ENCODE results near the gene CORO1C.
"Not testable (repeated sequence)": the region's sequence is repeated elsewhere in the genome, so short reads cannot be mapped to it uniquely, and the experiment has no call there.

CORO1C gene

DNA sequence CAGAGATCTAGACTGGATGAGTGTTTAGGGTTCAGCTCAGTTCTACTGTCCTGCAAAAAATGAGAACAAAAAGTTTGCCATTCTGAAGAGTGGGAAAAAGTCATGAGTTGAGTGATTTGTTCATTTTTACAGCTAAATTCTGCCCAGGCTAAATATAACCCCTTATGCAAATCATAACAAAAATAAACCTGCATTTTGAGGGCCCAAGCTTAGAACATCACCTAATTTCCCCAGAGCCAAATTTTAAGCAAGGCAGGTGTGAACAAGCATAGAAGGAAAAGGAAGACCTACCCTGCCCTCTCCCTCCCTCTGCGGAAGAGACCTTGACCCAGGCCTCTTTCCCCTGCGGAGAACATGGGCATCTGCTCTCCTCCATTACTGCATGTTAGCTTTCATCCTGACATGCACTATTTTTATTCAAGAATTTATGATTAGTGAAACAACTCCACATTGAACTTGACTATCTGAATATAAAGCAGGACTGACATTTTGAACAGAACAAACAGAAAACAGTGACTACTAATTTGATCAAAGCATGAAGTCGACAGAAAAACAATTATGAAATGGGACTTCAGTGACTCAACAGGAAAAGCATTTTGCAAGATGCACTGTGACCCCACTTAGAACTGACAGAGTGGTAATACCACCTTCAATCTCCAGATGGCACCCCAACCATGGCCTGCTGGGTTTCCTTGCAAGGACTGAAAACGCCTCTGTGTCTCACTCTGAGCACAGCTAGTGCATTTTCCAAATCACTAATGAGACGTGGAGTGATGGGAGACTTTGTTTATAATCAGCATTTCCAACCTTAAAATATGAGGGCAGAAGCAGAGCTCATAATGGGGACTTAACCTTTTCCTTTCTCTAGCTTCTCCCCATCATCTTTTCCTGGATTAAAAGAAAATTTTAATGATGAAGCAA lies 66.7 kb downstream of the CORO1C start:
- Histone ChIP-seq H3K4me3 (ENCODE audit: low read length) (no peak overlapping the region), H3K27me3 (ENCODE audit: control insufficient read depth, insufficient read depth, low read length) (no peaks in the 10 kb centered on the region), H3K36me3 (ENCODE audit: control insufficient read depth, low read depth, low read length) (no peaks in the 10 kb centered on the region), H3K27ac (ENCODE audit: low read length) (no peak overlapping the region), H3K4me1 (ENCODE audit: control insufficient read depth, low read depth, low read length) (peaks cover 8% of the 10 kb centered on the region), H3K9ac (ENCODE audit: low read length) (no peak overlapping the region), H3K9me3 (ENCODE audit: control insufficient read depth, low read depth, low read length) (no peaks in the 10 kb centered on the region)

- H3K9ac ChIP-seq (ENCODE audit: low read length) = no peak overlapping the region
- H3K4me1 ChIP-seq (ENCODE audit: control insufficient read depth, low read depth, low read length) = peaks cover 8% of the 10 kb centered on the region
- H3K9me3 ChIP-seq (ENCODE audit: control insufficient read depth, low read depth, low read length) = no peaks in the 10 kb centered on the region
- peaks cover 5% of the 10 kb centered on the region for H3K36me3 ChIP-seq (ENCODE audit: control insufficient read depth, low read depth, low read length)
- no peak overlapping the region for H3K27ac ChIP-seq (ENCODE audit: low read length)
- H3K27me3 ChIP-seq (ENCODE audit: control insufficient read depth, insufficient read depth, low read length) = no peaks in the 10 kb centered on the region
- H3K4me3 ChIP-seq (ENCODE audit: low read length) = no peak overlapping the region
These were observed 67.8 kb downstream of the CORO1C start for GRCh38 chr12:108663324-108664015.

GRCh38 chr12:108658115-108658514 lies 73.2 kb downstream of the CORO1C start:
- H3K9me3 ChIP-seq (ENCODE audit: control insufficient read depth, low read depth, low read length); H3K4me1 ChIP-seq (ENCODE audit: control insufficient read depth, low read depth, low read length); H3K27ac ChIP-seq (ENCODE audit: low read length); H3K4me3 ChIP-seq (ENCODE audit: low read length); H3K9ac ChIP-seq (ENCODE audit: low read length); H3K27me3 ChIP-seq (ENCODE audit: control insufficient read depth, insufficient read depth, low read length): not testable (repeated sequence)
- peaks cover 23% of the 10 kb centered on the region for H3K36me3 ChIP-seq (ENCODE audit: control insufficient read depth, low read depth, low read length)

DNA sequence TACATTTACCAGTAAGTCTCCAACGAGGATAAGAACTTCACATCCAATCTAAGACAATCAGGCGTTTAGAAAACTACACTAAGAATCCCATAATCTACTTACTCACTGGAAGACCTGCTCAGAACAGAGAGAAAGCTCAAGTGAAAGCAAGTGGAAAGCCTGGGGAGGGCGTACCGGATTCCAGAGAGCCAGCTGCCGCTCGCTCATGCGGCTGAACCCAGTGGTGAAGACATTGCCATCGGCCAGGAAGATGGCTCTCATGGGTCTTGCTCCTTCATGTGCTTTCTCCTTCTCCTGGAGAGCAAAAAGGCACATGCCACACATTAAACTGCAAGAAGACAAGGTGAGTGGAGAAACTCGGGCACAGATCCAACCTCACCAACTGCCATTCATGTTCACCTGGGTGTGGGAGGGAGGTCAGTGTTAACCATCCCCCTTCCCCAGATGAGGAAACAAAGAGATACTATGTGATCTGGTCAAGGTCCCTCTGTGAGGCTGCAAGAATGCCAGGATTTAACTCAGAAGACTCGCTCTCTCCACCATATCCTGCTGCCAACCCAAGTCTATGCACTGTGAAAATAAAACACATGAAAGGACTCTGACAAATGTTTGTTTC lies 74.1 kb downstream of the CORO1C start:
- H3K36me3 ChIP-seq (ENCODE audit: control insufficient read depth, low read depth, low read length) = peaks cover 23% of the 10 kb centered on the region
- no peaks in the 10 kb centered on the region for H3K27me3 ChIP-seq (ENCODE audit: control insufficient read depth, insufficient read depth, low read length)
- H3K9me3 ChIP-seq (ENCODE audit: control insufficient read depth, low read depth, low read length) = no peaks in the 10 kb centered on the region
- no peak overlapping the region for H3K9ac ChIP-seq (ENCODE audit: low read length)
- H3K27ac ChIP-seq (ENCODE audit: low read length) = no peak overlapping the region
- peaks cover 13% of the 10 kb centered on the region for H3K4me1 ChIP-seq (ENCODE audit: control insufficient read depth, low read depth, low read length)
- H3K4me3 ChIP-seq (ENCODE audit: low read length) = no peak overlapping the region

DNA sequence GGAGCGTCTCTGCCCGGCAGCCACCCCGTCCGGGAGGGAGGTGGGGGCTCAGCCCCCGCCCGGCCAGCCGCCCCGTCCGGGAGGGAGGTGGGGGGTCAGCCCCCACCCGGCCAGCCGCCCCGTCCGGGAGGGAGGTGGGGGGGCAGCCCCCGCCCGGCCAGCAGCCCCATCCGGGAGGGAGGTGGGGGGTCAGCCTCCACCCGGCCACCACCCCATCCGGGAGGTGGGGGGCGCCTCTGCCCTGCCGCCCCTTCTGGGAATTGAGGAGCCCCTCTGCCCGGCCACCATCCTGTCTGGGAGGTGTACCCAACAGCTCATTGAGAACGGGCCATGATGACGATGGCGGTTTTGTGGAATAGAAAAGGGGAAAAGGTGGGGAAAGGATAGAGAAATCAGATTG lies 75.1 kb downstream of the CORO1C start:
- H3K27ac ChIP-seq (ENCODE audit: low read length); H3K27me3 ChIP-seq (ENCODE audit: control insufficient read depth, insufficient read depth, low read length); H3K4me3 ChIP-seq (ENCODE audit: low read length); H3K9ac ChIP-seq (ENCODE audit: low read length); H3K9me3 ChIP-seq (ENCODE audit: control insufficient read depth, low read depth, low read length): not testable (repeated sequence)
- H3K36me3 ChIP-seq (ENCODE audit: control insufficient read depth, low read depth, low read length) = peaks cover 30% of the 10 kb centered on the region
- peaks cover 13% of the 10 kb centered on the region for H3K4me1 ChIP-seq (ENCODE audit: control insufficient read depth, low read depth, low read length)

DNA sequence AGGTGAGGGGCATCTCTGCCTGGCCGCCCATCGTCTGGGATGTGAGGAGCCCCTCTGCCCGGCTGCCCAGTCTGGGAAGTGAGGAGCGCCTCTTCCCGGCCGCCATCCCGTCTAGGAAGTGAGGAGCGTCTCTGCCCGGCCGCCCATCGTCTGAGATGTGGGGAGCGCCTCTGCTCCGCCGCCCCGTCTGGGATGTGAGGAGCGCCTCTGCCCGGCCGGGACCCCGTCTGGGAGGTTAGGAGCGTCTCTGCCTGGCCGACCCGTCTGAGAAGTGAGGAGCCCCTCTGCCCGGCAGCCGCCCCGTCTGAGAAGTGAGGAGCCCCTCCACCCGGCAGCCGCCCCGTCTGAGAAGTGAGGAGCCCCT lies 75.5 kb downstream of the CORO1C start:
- Histone ChIP-seq H3K4me1 (ENCODE audit: control insufficient read depth, low read depth, low read length) (peaks cover 13% of the 10 kb centered on the region), H3K36me3 (ENCODE audit: control insufficient read depth, low read depth, low read length) (peaks cover 35% of the 10 kb centered on the region)
- not testable (repeated sequence) for H3K4me3 ChIP-seq (ENCODE audit: low read length); H3K9ac ChIP-seq (ENCODE audit: low read length); H3K9me3 ChIP-seq (ENCODE audit: control insufficient read depth, low read depth, low read length); H3K27me3 ChIP-seq (ENCODE audit: control insufficient read depth, insufficient read depth, low read length); H3K27ac ChIP-seq (ENCODE audit: low read length)

DNA sequence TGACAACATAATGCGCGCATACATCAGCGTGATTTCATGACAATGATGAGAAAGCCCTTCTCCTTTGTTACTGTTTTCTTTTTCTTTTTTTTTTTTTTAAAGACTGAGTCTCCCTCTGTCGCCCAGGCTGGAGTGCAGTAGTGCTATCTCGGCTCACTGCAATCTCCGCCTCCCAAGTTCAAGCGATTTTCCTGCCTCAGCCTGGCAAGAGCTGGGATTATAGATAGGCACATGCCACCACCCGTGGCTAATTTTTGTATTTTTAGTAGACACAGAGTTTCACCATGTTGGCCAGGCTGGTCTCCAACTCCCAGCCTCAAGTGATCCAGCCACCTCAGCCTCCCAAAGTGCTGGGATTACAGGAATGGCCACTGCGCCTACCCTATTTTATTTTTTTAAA lies 76.7 kb downstream of the CORO1C start:
- Histone ChIP-seq H3K36me3 (ENCODE audit: control insufficient read depth, low read depth, low read length) (peaks cover 43% of the 10 kb centered on the region), H3K4me1 (ENCODE audit: control insufficient read depth, low read depth, low read length) (peaks cover 13% of the 10 kb centered on the region)
- not testable (repeated sequence) for H3K27ac ChIP-seq (ENCODE audit: low read length); H3K9ac ChIP-seq (ENCODE audit: low read length); H3K27me3 ChIP-seq (ENCODE audit: control insufficient read depth, insufficient read depth, low read length); H3K4me3 ChIP-seq (ENCODE audit: low read length); H3K9me3 ChIP-seq (ENCODE audit: control insufficient read depth, low read depth, low read length)

GRCh38 chr12:108653922-108654321 lies 77.4 kb downstream of the CORO1C start:
- Histone ChIP-seq H3K36me3 (ENCODE audit: control insufficient read depth, low read depth, low read length) (peaks cover 49% of the 10 kb centered on the region), H3K27ac (ENCODE audit: low read length) (no peak overlapping the region), H3K9me3 (ENCODE audit: control insufficient read depth, low read depth, low read length) (no peaks in the 10 kb centered on the region), H3K9ac (ENCODE audit: low read length) (no peak overlapping the region), H3K4me3 (ENCODE audit: low read length) (no peak overlapping the region), H3K4me1 (ENCODE audit: control insufficient read depth, low read depth, low read length) (peaks cover 13% of the 10 kb centered on the region), H3K27me3 (ENCODE audit: control insufficient read depth, insufficient read depth, low read length) (no peaks in the 10 kb centered on the region)

DNA sequence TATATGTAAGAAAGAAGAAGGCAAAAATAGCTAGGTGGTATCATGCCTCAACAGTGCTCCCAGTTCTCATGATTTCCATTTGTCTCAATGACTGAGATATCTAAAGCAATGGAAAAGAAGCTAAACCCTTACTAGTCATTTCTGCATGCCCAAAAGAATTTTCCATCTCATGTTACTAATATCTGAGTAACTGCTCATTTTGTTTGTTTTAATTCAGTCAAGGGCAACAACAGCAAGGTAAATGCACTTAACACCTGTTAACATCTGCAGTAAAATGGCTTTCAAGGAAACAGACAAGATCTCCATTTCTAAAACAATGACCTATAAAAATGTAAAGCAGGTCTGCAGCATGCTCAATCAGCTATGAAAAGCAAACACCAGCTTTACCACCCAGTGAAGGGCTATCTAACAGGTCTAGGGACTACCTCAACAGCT lies 78.2 kb downstream of the CORO1C start:
- H3K9ac ChIP-seq (ENCODE audit: low read length) = no peak overlapping the region
- H3K4me1 ChIP-seq (ENCODE audit: control insufficient read depth, low read depth, low read length) = peaks cover 13% of the 10 kb centered on the region
- peaks cover 50% of the 10 kb centered on the region for H3K36me3 ChIP-seq (ENCODE audit: control insufficient read depth, low read depth, low read length)
- H3K27ac ChIP-seq (ENCODE audit: low read length) = no peak overlapping the region
- H3K4me3 ChIP-seq (ENCODE audit: low read length) = no peak overlapping the region
- H3K9me3 ChIP-seq (ENCODE audit: control insufficient read depth, low read depth, low read length) = no peaks in the 10 kb centered on the region
- no peaks in the 10 kb centered on the region for H3K27me3 ChIP-seq (ENCODE audit: control insufficient read depth, insufficient read depth, low read length)

GRCh38 chr12:108650083-108650482 lies 81.2 kb downstream of the CORO1C start:
- Histone ChIP-seq H3K36me3 (ENCODE audit: control insufficient read depth, low read depth, low read length) (peaks cover 50% of the 10 kb centered on the region), H3K4me1 (ENCODE audit: control insufficient read depth, low read depth, low read length) (peaks cover 13% of the 10 kb centered on the region), H3K27me3 (ENCODE audit: control insufficient read depth, insufficient read depth, low read length) (no peaks in the 10 kb centered on the region), H3K4me3 (ENCODE audit: low read length) (no peak overlapping the region), H3K9ac (ENCODE audit: low read length) (no peak overlapping the region), H3K27ac (ENCODE audit: low read length) (no peak overlapping the region), H3K9me3 (ENCODE audit: control insufficient read depth, low read depth, low read length) (no peaks in the 10 kb centered on the region)

- Histone ChIP-seq H3K9me3 (ENCODE audit: control insufficient read depth, low read depth, low read length) (no peaks in the 10 kb centered on the region), H3K9ac (ENCODE audit: low read length) (no peak overlapping the region), H3K4me3 (ENCODE audit: low read length) (no peak overlapping the region), H3K27me3 (ENCODE audit: control insufficient read depth, insufficient read depth, low read length) (no peaks in the 10 kb centered on the region), H3K27ac (ENCODE audit: low read length) (no peak overlapping the region), H3K36me3 (ENCODE audit: control insufficient read depth, low read depth, low read length) (peaks cover 54% of the 10 kb centered on the region), H3K4me1 (ENCODE audit: control insufficient read depth, low read depth, low read length) (peaks cover 13% of the 10 kb centered on the region)
These were observed 81.6 kb downstream of the CORO1C start for GRCh38 chr12:108649669-108650068.
